ENCODE data around the gene CST9.
"Not testable (repeated sequence)": the region's sequence is repeated elsewhere in the genome, so short reads cannot be mapped to it uniquely, and the experiment has no call there.

CST9 gene

DNA sequence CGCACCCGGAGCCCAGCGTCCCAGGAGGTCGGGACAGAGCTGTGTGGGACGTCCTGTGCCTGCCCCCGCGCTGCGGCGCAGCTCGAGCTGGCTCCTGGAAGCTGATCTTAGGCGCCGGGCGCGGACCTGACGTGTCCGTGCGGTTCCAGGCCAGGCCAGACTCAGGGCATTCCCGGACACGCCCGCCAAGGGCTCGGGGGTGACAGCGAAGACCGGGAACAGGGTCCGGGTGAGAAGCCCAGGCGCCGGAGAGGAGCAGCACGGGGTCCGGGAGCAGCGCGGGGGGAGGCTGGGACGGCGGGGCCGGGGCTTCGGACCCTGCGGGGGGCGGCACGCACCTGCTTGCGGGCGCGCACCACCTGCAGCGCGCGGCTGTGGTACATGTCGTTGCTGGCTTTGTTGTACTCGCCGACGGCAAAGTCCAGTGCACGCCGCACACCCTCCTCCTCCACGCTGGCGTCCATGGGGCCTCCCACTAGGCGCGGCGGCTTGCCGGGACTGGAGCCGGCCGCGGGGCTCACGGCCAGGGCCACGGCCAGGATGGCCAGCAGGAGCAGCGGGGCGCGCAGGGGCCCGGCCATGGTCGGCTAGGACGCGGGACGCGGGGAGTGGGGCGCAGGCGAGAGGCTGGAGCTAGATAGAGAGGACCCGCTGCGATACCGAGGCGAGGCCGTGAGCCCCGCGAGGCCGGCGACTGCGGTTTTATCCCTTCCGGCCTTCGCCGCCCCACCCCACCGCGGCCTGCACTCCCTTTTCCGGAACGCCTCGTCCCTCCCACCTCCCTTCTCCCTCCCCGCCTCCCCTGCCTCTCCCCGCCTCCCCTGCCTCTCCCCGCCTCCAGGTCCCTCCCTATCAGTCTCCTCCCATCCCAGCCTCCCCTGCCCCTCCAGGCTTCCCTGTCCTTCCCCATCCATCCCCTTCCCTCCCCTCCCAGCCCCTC, 31.8 kb upstream of the CST9 start, which contains the start of gene CST3:
CST3 (minus strand) TSS at position 674 of the 940 bp plus-strand sequence; CDS start at position 581, 93 bp downstream.
- no peaks in the 10 kb centered on the region for H3K27me3 ChIP-seq (replicated peaks; ENCODE audit: control insufficient read depth, insufficient read depth, low read length, poor library complexity, severe bottlenecking)
- H3K4me3 ChIP-seq (ENCODE audit: insufficient read depth, low read depth, low read length, poor library complexity, severe bottlenecking) = no peak within 1 kb of the TSS
- no peak for DNase-seq
- H3K4me1 ChIP-seq (ENCODE audit: control insufficient read depth, insufficient read depth, low read length, poor library complexity, severe bottlenecking) = no peaks in the 10 kb centered on the region
- H3K9me3 ChIP-seq (ENCODE audit: control insufficient read depth, low read length) = no peaks in the 10 kb centered on the region
- H3K36me3 ChIP-seq (ENCODE audit: control insufficient read depth, insufficient read depth, low read length) = no peaks in the 10 kb centered on the region
- no peak within 1 kb of the TSS for H3K27ac ChIP-seq (ENCODE audit: insufficient read depth, low read length, poor library complexity, severe bottlenecking)

DNA sequence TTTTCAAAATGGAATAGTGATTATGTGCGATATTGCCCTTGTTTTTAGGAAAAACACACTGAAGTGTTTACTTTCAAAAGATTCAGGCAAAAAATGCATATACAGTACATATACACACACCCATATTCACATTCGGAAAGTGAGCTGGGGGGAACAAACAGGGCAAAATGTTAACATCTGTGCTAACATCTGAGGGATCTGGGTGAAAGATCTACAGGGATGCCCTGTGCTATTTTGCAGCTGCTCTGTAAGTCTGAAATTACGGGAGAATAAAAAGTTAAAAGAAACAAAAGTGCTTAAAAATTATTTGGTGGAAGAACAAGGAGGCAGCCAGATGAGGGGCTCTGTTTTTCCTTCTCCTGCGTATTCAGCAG, 31.2 kb upstream of the CST9 start:
- Histone ChIP-seq H3K36me3 (ENCODE audit: control insufficient read depth, insufficient read depth, low read length) (no peaks in the 10 kb centered on the region), H3K27ac (ENCODE audit: insufficient read depth, low read length, poor library complexity, severe bottlenecking) (no peak overlapping the region), H3K4me3 (ENCODE audit: insufficient read depth, low read depth, low read length, poor library complexity, severe bottlenecking) (no peak overlapping the region), H3K4me1 (ENCODE audit: control insufficient read depth, insufficient read depth, low read length, poor library complexity, severe bottlenecking) (no peaks in the 10 kb centered on the region), H3K9me3 (ENCODE audit: control insufficient read depth, low read length) (no peaks in the 10 kb centered on the region), H3K27me3 (replicated peaks; ENCODE audit: control insufficient read depth, insufficient read depth, low read length, poor library complexity, severe bottlenecking) (no peaks in the 10 kb centered on the region)
- no peak for DNase-seq

DNA sequence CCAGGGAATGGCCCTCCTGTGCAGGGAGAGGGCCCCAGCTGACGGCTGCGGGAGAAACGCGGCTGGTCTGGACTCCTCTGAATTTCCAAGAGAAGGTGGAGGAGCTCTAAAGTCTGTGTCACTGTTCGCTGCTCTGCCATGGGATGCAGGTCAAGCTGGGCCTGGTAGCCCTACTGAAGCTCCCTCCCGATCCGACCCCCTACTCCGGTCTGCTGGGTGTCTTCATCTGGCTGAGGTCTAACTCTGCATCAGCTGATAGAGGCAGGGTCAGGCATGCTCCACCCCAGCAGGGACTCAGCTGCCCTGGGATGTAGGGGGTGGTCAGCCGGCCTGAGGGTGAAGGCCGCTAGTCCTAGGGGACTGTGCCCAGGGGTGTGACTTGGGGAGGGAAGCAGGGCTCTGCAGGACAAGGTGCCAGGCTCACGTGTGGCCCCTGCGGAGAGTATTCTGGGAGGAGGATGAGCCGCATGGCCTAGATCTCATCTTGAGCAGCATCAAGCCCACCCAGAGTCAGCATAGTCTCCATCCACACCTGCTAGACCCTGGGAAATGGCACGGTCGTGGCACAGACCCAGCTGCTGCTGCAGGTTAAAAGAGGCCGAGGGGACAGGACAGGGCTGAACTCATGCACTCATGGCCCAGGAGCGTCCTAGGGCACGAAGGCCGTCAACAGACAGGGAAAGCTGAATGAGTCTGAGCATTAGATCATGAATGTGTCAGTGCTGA, 30.6 kb upstream of the CST9 start:
- H3K9me3 ChIP-seq (ENCODE audit: control insufficient read depth, low read length) = no peaks in the 10 kb centered on the region
- H3K27ac ChIP-seq (ENCODE audit: insufficient read depth, low read length, poor library complexity, severe bottlenecking) = no peak overlapping the region
- no peaks in the 10 kb centered on the region for H3K36me3 ChIP-seq (ENCODE audit: control insufficient read depth, insufficient read depth, low read length)
- DNase-seq = no peak
- H3K4me1 ChIP-seq (ENCODE audit: control insufficient read depth, insufficient read depth, low read length, poor library complexity, severe bottlenecking) = no peaks in the 10 kb centered on the region
- no peaks in the 10 kb centered on the region for H3K27me3 ChIP-seq (replicated peaks; ENCODE audit: control insufficient read depth, insufficient read depth, low read length, poor library complexity, severe bottlenecking)
- H3K4me3 ChIP-seq (ENCODE audit: insufficient read depth, low read depth, low read length, poor library complexity, severe bottlenecking) = no peak overlapping the region

DNA sequence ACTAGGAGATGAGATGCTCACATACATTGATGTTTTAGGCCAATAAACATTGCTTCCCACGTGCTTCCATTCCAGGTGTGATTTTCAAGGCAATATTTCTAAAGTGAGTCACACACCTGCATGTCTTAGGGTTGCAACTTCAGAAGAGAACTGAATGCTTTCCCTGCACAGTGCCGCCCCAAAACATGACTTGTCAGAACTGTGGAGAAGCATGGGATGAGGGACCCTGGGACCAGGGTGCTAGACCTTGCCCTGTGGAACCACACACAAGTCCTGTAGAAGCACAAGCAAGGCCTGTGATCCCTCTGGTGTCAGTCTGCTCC, 30.0 kb upstream of the CST9 start:
- not testable (repeated sequence) for H3K4me1 ChIP-seq (ENCODE audit: control insufficient read depth, insufficient read depth, low read length, poor library complexity, severe bottlenecking); H3K27ac ChIP-seq (ENCODE audit: insufficient read depth, low read length, poor library complexity, severe bottlenecking); DNase-seq; H3K36me3 ChIP-seq (ENCODE audit: control insufficient read depth, insufficient read depth, low read length); H3K4me3 ChIP-seq (ENCODE audit: insufficient read depth, low read depth, low read length, poor library complexity, severe bottlenecking); H3K27me3 ChIP-seq (replicated peaks; ENCODE audit: control insufficient read depth, insufficient read depth, low read length, poor library complexity, severe bottlenecking); H3K9me3 ChIP-seq (ENCODE audit: control insufficient read depth, low read length)

DNA sequence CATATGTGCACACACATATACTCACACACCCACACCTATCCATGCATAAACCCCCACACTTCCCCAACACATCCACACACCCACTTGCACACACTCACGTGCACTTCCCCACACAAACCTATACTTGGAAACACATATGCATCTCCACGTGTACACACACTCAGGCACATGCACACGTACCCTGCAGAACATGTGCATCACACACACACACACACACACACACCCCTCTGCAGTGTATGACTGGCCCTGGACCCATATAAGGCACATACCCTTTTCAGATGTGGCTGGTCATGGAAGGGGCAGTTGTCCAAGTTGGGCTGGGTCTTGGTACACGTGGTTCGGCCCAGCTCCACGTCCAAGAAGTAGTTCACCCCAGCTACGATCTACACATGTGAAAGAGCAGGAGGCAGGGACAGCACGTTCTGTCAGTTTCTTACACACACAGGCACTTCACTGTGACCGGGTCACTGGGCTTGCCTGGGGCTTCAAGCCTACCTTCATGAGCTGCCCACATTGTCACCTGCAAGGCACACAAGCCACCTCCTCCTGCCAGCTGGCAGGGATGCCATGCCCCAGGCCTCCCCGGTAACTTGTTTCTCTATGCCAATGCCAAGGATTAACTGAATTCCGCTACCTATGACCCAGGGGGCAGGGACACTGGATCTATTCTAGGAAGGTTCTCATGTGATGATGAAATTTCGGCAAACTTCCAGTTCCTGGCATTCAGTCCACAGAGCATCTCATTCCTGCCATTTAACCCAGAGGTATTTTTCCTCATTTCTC, 29.5 kb upstream of the CST9 start:
- H3K4me3 ChIP-seq (ENCODE audit: insufficient read depth, low read depth, low read length, poor library complexity, severe bottlenecking) = no peak overlapping the region
- H3K27me3 ChIP-seq (replicated peaks; ENCODE audit: control insufficient read depth, insufficient read depth, low read length, poor library complexity, severe bottlenecking) = no peaks in the 10 kb centered on the region
- H3K4me1 ChIP-seq (ENCODE audit: control insufficient read depth, insufficient read depth, low read length, poor library complexity, severe bottlenecking) = no peaks in the 10 kb centered on the region
- no peaks in the 10 kb centered on the region for H3K9me3 ChIP-seq (ENCODE audit: control insufficient read depth, low read length)
- no peak overlapping the region for H3K27ac ChIP-seq (ENCODE audit: insufficient read depth, low read length, poor library complexity, severe bottlenecking)
- no peaks in the 10 kb centered on the region for H3K36me3 ChIP-seq (ENCODE audit: control insufficient read depth, insufficient read depth, low read length)
- DNase-seq = no peak

DNA sequence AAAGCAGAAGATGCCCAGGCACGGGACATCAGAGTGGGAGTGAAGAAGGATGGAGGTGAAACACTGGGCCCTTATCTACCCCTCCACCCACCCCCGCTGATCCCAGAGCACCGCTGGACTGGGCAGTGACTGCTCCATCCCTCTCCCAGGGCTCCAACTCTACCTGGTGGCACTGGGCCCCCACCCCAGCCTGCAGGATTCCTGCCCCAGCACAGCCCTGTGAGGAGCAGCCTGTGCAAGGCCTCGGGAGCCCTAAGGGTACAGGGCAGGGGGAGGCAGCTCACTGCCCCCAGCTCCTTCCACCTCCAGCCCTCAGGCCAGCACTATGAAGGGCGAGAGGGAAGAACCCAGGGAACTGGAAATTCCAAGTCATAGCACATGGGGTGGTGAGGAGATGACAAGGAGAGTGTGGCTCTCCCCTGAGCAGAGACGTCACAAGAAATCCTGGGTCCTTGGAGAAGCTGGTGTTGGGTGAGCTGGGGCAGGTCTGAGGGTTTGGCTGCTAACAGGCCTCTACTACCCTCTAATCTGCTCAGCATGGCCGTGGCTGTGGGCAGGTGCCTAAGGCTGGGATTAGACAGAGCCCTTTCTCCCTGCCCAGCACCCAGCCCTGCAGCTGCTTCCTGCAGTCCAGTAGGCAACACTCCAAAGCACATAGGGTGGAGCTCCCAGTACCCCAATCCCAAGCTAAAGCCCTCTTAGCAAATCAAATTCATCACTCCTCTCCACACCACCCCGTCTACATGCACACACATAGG, 28.5 kb upstream of the CST9 start:
- H3K9me3 ChIP-seq (ENCODE audit: control insufficient read depth, low read length) = no peaks in the 10 kb centered on the region
- H3K36me3 ChIP-seq (ENCODE audit: control insufficient read depth, insufficient read depth, low read length) = no peaks in the 10 kb centered on the region
- H3K4me1 ChIP-seq (ENCODE audit: control insufficient read depth, insufficient read depth, low read length, poor library complexity, severe bottlenecking) = no peaks in the 10 kb centered on the region
- no peak overlapping the region for H3K27ac ChIP-seq (ENCODE audit: insufficient read depth, low read length, poor library complexity, severe bottlenecking)
- no peaks in the 10 kb centered on the region for H3K27me3 ChIP-seq (replicated peaks; ENCODE audit: control insufficient read depth, insufficient read depth, low read length, poor library complexity, severe bottlenecking)
- no peak for DNase-seq
- H3K4me3 ChIP-seq (ENCODE audit: insufficient read depth, low read depth, low read length, poor library complexity, severe bottlenecking) = no peak overlapping the region

DNA sequence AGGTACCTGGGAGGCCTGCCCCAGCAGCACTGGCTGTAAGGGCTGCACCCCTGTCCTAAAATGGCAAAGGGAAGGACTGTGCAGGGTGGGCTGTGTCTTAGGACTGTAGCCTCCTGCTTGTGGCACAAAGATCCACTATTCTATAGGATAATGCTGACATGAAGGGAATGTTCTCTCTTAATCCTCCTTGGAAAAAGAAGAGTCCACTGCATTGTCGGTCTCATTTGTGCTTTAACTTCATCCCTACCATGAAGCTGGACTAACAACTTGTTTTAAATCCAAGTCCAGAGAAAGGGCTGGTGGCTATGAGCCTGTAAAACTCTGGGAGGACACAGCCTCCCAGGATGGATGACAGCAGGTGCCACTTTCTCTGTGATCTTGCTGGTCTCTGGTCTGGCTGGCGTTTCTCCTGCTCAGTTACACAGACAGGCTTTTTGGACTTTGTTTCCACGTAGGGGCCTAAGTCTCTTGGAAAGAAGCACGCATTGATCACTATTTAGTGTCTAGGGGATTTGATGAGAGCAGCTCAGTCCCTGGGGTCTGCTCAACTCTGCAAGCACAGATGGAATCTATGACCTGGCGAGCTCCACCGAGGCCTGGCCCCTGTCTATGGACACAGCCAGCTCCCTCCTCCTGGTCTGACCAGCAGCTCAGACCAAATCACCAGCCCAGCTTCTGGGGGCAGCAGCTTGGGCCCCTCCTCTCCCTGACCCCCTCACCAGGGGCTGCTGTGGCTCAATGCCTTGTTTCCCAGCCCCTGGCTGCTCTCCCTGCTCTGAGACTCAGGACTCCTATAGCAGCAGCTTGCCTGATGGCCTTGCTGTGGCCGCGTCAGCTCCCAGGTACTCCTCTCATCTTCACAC, 27.2 kb upstream of the CST9 start:
- no peak overlapping the region for H3K27ac ChIP-seq (ENCODE audit: insufficient read depth, low read length, poor library complexity, severe bottlenecking)
- no peaks in the 10 kb centered on the region for H3K4me1 ChIP-seq (ENCODE audit: control insufficient read depth, insufficient read depth, low read length, poor library complexity, severe bottlenecking)
- no peak overlapping the region for H3K4me3 ChIP-seq (ENCODE audit: insufficient read depth, low read depth, low read length, poor library complexity, severe bottlenecking)
- H3K36me3 ChIP-seq (ENCODE audit: control insufficient read depth, insufficient read depth, low read length) = no peaks in the 10 kb centered on the region
- no peaks in the 10 kb centered on the region for H3K27me3 ChIP-seq (replicated peaks; ENCODE audit: control insufficient read depth, insufficient read depth, low read length, poor library complexity, severe bottlenecking)
- no peaks in the 10 kb centered on the region for H3K9me3 ChIP-seq (ENCODE audit: control insufficient read depth, low read length)
- DNase-seq = no peak

DNA sequence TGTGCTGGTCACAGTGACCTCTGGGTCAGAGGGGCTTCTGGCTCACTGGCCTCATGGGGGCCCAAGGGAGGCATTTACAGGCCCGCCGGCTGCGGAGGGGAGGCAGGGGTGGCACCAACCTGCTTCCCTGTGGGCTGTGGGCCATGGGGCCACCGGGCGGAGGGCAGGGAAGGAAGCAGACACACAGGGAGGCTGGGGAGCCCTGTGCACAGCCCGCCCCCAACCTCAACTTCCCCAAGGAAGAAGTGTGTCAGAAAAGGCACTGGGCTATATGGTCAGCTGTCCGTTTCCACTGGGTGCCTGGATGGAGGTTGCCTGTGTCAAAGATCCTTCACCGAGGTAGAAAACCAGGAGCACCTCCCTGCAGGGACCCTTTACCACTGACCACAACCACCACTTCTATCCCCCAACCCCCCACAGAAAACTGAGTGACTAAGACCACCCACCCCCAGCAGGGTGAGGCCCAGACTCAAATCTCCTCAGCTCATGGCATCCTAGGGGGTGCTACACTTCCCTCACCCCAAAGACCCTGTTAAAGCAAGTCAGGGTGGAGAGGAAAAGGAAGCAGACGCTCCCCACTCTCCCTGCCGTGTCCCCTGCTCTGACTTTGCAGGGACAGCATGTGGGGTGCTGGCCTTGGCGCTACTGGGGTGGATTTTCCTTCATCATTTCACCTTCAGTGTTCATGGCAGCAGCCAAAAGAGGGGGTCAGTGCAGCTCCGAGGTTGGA, 26.4 kb upstream of the CST9 start:
- Histone ChIP-seq H3K4me1 (ENCODE audit: control insufficient read depth, insufficient read depth, low read length, poor library complexity, severe bottlenecking) (no peaks in the 10 kb centered on the region), H3K9me3 (ENCODE audit: control insufficient read depth, low read length) (no peaks in the 10 kb centered on the region), H3K36me3 (ENCODE audit: control insufficient read depth, insufficient read depth, low read length) (no peaks in the 10 kb centered on the region), H3K27me3 (replicated peaks; ENCODE audit: control insufficient read depth, insufficient read depth, low read length, poor library complexity, severe bottlenecking) (no peaks in the 10 kb centered on the region), H3K27ac (ENCODE audit: insufficient read depth, low read length, poor library complexity, severe bottlenecking) (no peak overlapping the region), H3K4me3 (ENCODE audit: insufficient read depth, low read depth, low read length, poor library complexity, severe bottlenecking) (no peak overlapping the region)
- no peak for DNase-seq
